SK-N-MC (cell line): ENCODE results near the gene SMC6.
A peak's percentile ranks its signal among the peaks of the same experiment; 100 is the strongest.

Experiments used
- DNase-seq: peaks from one replicate; pipeline ENCODE4 v3.0.0-alpha.2; 2011; ENCODE audit warnings: low read depth, low spot score
- H3K27ac ChIP-seq: fragments of 200-600 bp; sonication (generic); 2 replicates; pipeline ENCODE4 v1.5.1; 2016; ENCODE audit warnings: mixed run types
- H3K36me3 ChIP-seq: fragments of 200-600 bp; sonication (generic); 2 replicates; pipeline ENCODE4 v1.6.1; 2017; ENCODE audit warnings: antibody characterized with exemption, low read length, mixed read lengths; ENCODE audit not compliant: insufficient read depth
- H3K4me3 ChIP-seq: fragments of 200-600 bp; sonication (generic); 2 replicates; pipeline ENCODE4 v1.5.1; 2016
- H3K9ac ChIP-seq: fragments of 200-600 bp; sonication (generic); 2 replicates; pipeline ENCODE4 v1.8.0; 2017; ENCODE audit warnings: mixed run types, mixed read lengths; ENCODE audit not compliant: insufficient read length
- H3K9me3 ChIP-seq: fragments of 200-600 bp; sonication (generic); 2 replicates; pipeline ENCODE4 v1.6.1; 2017; ENCODE audit warnings: low read depth, mild to moderate bottlenecking, antibody characterized with exemption, low read length, moderate library complexity, mixed read lengths
- EZH2 ChIP-seq: fragments of 200-600 bp; sonication (generic); IDR thresholded peaks from one replicate; pipeline ENCODE4 v1.6.1; 2017; ENCODE audit warnings: antibody characterized with exemption
- FOXP2 ChIP-seq: optimal IDR thresholded peaks from 2 replicates; pipeline ENCODE3; 2011; ENCODE audit warnings: mild to moderate bottlenecking, moderate library complexity; ENCODE audit not compliant: insufficient read depth; ENCODE audit errors: extremely low read length, control extremely low read depth
- POLR2AphosphoS5 ChIP-seq: IDR thresholded peaks from 2 replicates; pipeline ENCODE4 v1.6.1; 2012; ENCODE audit warnings: mild to moderate bottlenecking, low read depth, low read length, borderline replicate concordance

SMC6 gene

DNA sequence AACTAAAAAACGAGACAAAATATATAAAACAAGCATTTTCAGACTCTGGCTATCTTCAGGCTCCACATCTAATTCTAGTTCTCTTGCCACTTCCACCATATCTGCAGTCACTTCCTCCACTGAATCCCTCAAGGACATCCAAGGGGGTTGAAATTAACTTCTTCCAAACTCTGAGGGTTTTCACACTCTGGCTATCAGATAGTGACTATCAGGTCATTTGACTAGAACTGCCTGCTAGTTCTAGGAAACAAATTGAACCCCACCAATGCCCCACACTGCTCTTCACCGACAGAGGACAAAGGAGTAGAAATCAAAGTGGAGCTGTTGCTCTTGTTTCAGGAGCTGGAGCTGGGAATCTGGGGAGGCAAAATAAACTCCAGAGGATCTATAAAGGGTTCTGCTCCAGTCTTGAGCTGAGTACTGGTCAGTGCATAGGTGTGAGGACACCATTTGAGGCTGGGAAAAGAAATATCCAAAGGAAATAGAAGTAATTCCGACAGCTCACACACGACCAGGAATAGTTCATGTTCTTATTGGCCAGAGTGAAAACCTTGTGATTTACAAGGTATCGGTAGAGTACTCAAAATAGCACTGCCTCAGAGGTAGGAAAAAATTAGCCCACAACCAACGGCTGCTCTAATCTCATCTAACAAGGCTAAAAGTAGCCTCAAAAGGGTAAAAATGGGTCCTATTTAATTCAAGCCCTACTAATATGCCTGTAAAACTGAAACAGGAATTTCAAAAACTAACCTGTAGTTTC lies 71.3 kb downstream of the SMC6 start:
- Histone ChIP-seq H3K27ac (no peak overlapping the region), H3K4me3 (no peak overlapping the region), H3K36me3 (peaks cover 57% of the 10 kb centered on the region), H3K9ac (no peak overlapping the region), H3K9me3 (no peaks in the 10 kb centered on the region)
- DNase-seq, result no peak
- TF ChIP-seq FOXP2, result no peak
- TF ChIP-seq POLR2AphosphoS5, result no peak
- no peak for TF ChIP-seq EZH2

DNA sequence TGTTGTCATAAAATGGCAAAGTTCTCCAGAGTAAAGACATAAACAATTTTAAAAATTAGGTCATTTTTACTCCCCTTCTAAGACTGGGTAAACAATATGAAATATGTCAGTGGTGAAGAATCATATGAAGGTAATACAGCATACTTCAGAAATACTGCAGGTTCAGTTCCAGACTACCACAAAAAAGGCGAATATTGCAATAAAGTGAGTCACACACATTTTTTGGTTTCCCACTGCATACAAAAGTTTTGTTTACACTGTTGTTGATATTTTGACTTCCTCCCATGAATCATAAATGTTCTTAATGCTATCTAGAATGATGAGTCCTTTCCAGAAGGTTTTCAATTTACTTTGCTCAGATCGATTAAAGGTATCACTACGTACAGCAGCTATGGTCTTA lies 73.5 kb downstream of the SMC6 start:
- Histone ChIP-seq H3K9me3 (no peaks in the 10 kb centered on the region), H3K9ac (no peak overlapping the region), H3K4me3 (no peak overlapping the region), H3K36me3 (peaks cover 59% of the 10 kb centered on the region), H3K27ac (no peak overlapping the region)
- TF ChIP-seq FOXP2 (no peak), EZH2 (no peak), POLR2AphosphoS5 (no peak)
- DNase-seq, result no peak

DNA sequence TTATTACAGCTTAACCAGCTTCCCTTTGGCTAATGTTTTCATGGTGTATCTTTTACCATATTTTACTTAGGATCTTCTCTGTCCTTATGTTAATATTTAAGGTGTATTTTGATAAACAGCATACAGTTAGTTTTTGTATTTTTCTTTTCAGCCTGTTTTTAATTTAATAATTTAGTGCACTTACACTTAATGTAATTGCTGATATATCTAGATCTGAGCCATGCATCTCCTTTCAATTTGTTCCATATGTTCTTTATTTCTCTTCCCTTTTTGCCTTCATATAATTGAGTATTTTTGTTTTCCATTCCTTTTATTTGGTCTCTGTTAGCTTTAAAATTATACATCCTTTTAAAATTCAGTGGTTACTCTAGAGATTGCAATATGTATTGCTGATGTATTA lies 78.8 kb downstream of the SMC6 start:
- peaks cover 39% of the 10 kb centered on the region for H3K36me3 ChIP-seq
- H3K4me3 ChIP-seq, result no peak overlapping the region

DNA sequence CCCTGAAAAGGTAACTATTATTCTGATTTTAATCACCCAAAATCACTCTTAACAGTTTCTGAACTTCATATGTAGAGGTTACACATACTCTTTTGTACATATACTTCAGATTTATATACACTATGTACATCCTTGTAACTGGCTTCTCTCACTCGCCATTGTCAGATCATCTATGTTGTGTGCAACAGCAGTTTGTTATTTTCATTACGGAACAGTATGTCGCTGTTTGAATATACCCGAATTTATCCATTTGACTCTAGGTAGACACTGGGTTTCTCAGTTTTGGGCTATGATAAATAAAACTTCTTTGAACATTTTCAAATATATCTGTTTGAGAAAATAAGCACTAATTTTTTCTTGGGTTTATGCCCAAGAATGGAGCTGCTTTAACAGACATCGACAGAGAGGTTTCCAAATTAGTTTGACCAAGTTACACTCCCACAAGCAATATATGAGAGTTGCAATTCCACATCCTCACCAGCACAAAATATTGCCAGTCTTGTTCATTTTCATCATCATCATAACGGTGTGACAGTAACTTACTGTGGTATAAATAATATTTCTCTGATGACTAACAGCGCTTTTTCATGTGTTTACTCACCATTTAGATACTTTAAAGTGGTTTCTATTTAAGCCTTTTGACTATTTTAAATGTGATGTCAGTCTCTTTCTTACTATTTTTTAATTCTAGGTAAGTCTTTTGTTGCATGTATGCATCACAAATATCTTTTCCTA lies 80.9 kb downstream of the SMC6 start:
- Histone ChIP-seq H3K36me3 (peaks cover 43% of the 10 kb centered on the region), H3K9me3 (no peaks in the 10 kb centered on the region), H3K4me3 (no peak overlapping the region), H3K27ac (no peak overlapping the region), H3K9ac (no peak overlapping the region)
- no peak for DNase-seq
- no peak for TF ChIP-seq FOXP2
- no peak for TF ChIP-seq POLR2AphosphoS5
- TF ChIP-seq EZH2, result no peak

More for the DNA sequence above, 78.8 kb downstream of the SMC6 start:
- no peaks in the 10 kb centered on the region for H3K9me3 ChIP-seq
- no peak for TF ChIP-seq FOXP2
- no peak for TF ChIP-seq POLR2AphosphoS5
- TF ChIP-seq EZH2, result no peak
- H3K27ac ChIP-seq, result no peak overlapping the region
- no peak overlapping the region for H3K9ac ChIP-seq
- no peak for DNase-seq

DNA sequence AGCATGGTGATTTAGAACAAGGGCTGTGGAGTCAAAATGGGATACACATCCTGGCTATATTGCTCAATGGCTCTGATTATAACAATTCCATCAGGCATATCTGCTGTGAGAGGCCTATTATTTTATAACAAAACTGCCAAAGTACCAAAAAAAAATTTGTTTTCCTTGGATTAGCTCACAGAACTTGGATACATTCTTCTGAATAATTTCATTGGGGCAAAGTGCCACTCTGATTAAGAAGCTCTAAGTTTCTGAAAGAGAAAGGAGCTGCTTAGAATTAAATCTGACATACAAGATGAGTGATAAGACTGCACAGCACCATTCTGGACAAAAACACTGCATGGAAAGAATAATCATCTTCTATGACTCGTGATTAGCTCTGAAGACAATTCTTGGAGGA lies 85.7 kb downstream of the SMC6 start:
- no peaks in the 10 kb centered on the region for H3K9me3 ChIP-seq
- no peak for DNase-seq
- no peak overlapping the region for H3K9ac ChIP-seq
- no peak overlapping the region for H3K27ac ChIP-seq
- no peak for TF ChIP-seq POLR2AphosphoS5
- no peak for TF ChIP-seq EZH2
- TF ChIP-seq FOXP2, result no peak
- H3K36me3 ChIP-seq, result peaks cover 46% of the 10 kb centered on the region
- no peak overlapping the region for H3K4me3 ChIP-seq

DNA sequence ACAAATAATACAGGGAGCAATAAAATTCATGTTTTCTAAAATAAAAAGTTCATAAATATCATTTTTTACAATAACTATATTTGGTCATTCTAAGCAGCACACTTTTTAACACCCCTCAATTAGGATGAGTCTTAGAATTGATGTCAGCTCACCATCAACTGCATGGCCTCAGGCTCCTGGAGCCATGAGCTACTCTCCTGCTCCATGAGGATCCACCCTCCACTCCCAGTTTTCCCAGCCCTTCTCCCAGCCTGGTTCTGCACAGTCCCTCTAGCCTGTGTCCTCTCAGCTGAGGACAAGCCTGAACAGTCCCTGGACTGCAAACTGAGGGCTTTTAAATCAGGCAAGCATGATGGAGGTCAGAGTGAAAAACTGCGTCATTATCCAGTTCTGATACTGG lies 89.1 kb downstream of the SMC6 start:
- H3K36me3 ChIP-seq, result peaks cover 35% of the 10 kb centered on the region

DNA sequence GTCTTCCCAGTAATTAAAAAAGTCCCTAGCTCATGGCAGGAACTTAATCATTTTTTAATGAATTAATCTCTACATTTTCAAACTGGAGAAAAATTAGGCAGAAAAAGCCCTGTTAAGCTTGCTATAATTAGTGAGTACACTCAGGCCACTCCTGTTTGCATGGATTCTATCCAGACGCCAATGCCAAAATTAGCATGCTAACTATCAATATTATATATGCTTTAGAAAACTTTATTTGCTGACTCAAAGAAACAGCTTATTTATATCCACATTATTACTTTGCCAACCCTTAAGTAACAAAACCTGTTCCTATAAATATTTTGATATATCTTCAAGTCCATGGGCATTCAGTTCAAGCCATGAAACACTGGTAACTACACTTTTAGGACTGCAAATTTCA lies 90.9 kb downstream of the SMC6 start:
- no peaks in the 10 kb centered on the region for H3K9me3 ChIP-seq
- DNase-seq, result no peak
- no peak overlapping the region for H3K9ac ChIP-seq
- no peak overlapping the region for H3K4me3 ChIP-seq
- 0 out of 2 replicates have a peak overlapping the region, but pooled peaks have one; percentile 55 for H3K27ac ChIP-seq
- H3K36me3 ChIP-seq, result peaks cover 22% of the 10 kb centered on the region
- TF ChIP-seq EZH2 (no peak), FOXP2 (no peak), POLR2AphosphoS5 (no peak)

More for the DNA sequence above, 89.1 kb downstream of the SMC6 start:
- H3K4me3 ChIP-seq, result no peak overlapping the region
- H3K9ac ChIP-seq, result no peak overlapping the region
- no peak overlapping the region for H3K27ac ChIP-seq
- H3K9me3 ChIP-seq, result no peaks in the 10 kb centered on the region
- no peak for DNase-seq
- TF ChIP-seq FOXP2 (no peak), POLR2AphosphoS5 (no peak), EZH2 (no peak)

DNA sequence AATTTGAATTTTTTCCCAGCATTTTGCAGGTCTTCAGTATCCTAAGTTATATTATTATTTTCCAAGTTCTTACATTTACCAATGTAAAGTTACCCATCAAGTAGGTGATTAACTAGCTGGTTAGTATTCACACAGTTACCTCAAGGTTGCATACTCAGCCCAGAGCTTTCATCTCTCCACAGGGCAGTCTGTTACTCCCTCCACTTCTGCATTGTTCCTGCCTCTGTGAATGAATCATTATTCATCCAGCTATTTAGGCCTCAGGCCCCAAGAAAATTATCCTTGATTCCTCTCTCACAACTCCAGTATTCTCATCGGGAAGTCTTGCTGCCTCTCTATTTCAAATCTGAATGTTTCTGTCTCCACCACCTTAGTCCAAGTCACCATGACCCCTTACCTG lies 92.2 kb downstream of the SMC6 start:
- no peak for DNase-seq
- Histone ChIP-seq H3K36me3 (peaks cover 16% of the 10 kb centered on the region), H3K27ac (no peak overlapping the region), H3K9me3 (no peaks in the 10 kb centered on the region), H3K9ac (no peak overlapping the region), H3K4me3 (no peak overlapping the region)
- TF ChIP-seq POLR2AphosphoS5, result no peak
- no peak for TF ChIP-seq FOXP2
- no peak for TF ChIP-seq EZH2
